GM23338 (cell line): ENCODE measurements around the gene PMM1. TPM values are rescaled to one million over a fixed set of nuclear protein-coding genes. Genes with fewer than 3 reads are reported as not detected.

ENCODE experiments used
- ATAC-seq: fragments of 200-7000 bp; cut with Tn5 transposase; 3 replicates; pipeline ENCODE4 v1.9.1; 2020
- DNase-seq: peaks from one replicate; pipeline ENCODE4 v3.0.0-alpha.2; 2015; ENCODE audit warnings: low spot score
- H2AFZ ChIP-seq: fragments of 200-600 bp; sonication (generic); 2 replicates; pipeline ENCODE4 v1.8.0; 2016; ENCODE audit warnings: antibody characterized with exemption, mild to moderate bottlenecking, moderate library complexity
- H3F3A ChIP-seq: fragments of 200-600 bp; sonication (generic); replicated peaks from 2 replicates; pipeline ENCODE4 v1.8.0; 2017; ENCODE audit warnings: antibody characterized with exemption, mixed run types, low read depth
- H3K27ac ChIP-seq: fragments of 200-600 bp; sonication (generic); 2 replicates; pipeline ENCODE4 v1.6.1; 2016; ENCODE audit warnings: low read depth
- H3K27me3 ChIP-seq: fragments of 200-600 bp; sonication (generic); 2 replicates; pipeline ENCODE4 v1.8.0; 2016; ENCODE audit warnings: mild to moderate bottlenecking, mixed run types, moderate library complexity; ENCODE audit not compliant: insufficient read depth
- H3K36me3 ChIP-seq: fragments of 200-600 bp; sonication (generic); 2 replicates; pipeline ENCODE4 v1.8.0; 2016; ENCODE audit warnings: mild to moderate bottlenecking; ENCODE audit not compliant: insufficient read depth
- H3K4me1 ChIP-seq: fragments of 200-600 bp; sonication (generic); 2 replicates; pipeline ENCODE4 v1.8.0; 2016; ENCODE audit warnings: mild to moderate bottlenecking, moderate library complexity; ENCODE audit not compliant: insufficient read depth
- H3K4me2 ChIP-seq: fragments of 200-600 bp; sonication (generic); 2 replicates; pipeline ENCODE4 v1.7.1; 2017; ENCODE audit warnings: mixed run types
- H3K4me3 ChIP-seq: fragments of 200-600 bp; sonication (generic); 2 replicates; pipeline ENCODE4 v1.6.1; 2016; ENCODE audit warnings: mixed run types
- H3K79me2 ChIP-seq: fragments of 200-600 bp; sonication (generic); replicated peaks from 2 replicates; pipeline ENCODE4 v1.8.0; 2017; ENCODE audit warnings: mild to moderate bottlenecking; ENCODE audit not compliant: insufficient read depth
- H3K9me2 ChIP-seq: fragments of 200-600 bp; sonication (generic); 2 replicates; pipeline ENCODE4 v1.8.0; 2017; ENCODE audit not compliant: insufficient read depth
- H4K20me1 ChIP-seq: fragments of 200-600 bp; sonication (generic); replicated peaks from 2 replicates; pipeline ENCODE4 v1.8.0; 2017; ENCODE audit warnings: mild to moderate bottlenecking; ENCODE audit not compliant: insufficient read depth
- H3K27ac Mint-ChIP-seq: 2 replicates; pipeline ENCODE4 v1.8.0; 2020; ENCODE audit warnings: inconsistent platforms, mild to moderate bottlenecking, moderate library complexity, mixed read lengths
- H3K27me3 Mint-ChIP-seq: 3 replicates; pipeline ENCODE4 v1.8.0; 2022; ENCODE audit warnings: low read depth, mild to moderate bottlenecking, moderate library complexity, mixed read lengths, inconsistent platforms; ENCODE audit not compliant: insufficient read depth, poor library complexity
- H3K36me3 Mint-ChIP-seq: 3 replicates; pipeline ENCODE4 v1.8.0; 2021; ENCODE audit warnings: low read depth, mild to moderate bottlenecking, inconsistent platforms, moderate library complexity, mixed read lengths
- H3K4me1 Mint-ChIP-seq: 3 replicates; pipeline ENCODE4 v1.8.0; 2020; ENCODE audit warnings: mild to moderate bottlenecking, inconsistent platforms, mixed read lengths
- H3K4me3 Mint-ChIP-seq: 3 replicates; pipeline ENCODE4 v1.8.0; 2021; ENCODE audit warnings: moderate library complexity, mild to moderate bottlenecking, inconsistent platforms, mixed read lengths
- H3K9me3 Mint-ChIP-seq: 3 replicates; pipeline ENCODE4 v1.8.0; 2020; ENCODE audit warnings: moderate library complexity, mild to moderate bottlenecking, inconsistent platforms, mixed read lengths
- CREB1 ChIP-seq: fragments of 250-450 bp; sonication (Bioruptor Pico); IDR thresholded peaks from 2 replicates; pipeline ENCODE4 v1.5.0; 2020; ENCODE audit warnings: low read depth, mild to moderate bottlenecking, moderate library complexity
- CTCF ChIP-seq, 2 experiments: fragments of 200-600 bp in 1 of 2; sonication (generic) in 1 of 2; conservative IDR thresholded peaks; 2 replicates each; pipeline versions ENCODE4 v1.5.1 to v1.6.1; 2016 to 2017; ENCODE audit warnings: antibody characterized with exemption in 2 of 2, low read depth in 2 of 2, mild to moderate bottlenecking in 2 of 2, moderate library complexity in 1 of 2
- EZH2 ChIP-seq: fragments of 200-600 bp; sonication (generic); IDR thresholded peaks from one replicate; pipeline ENCODE4 v1.8.0; 2017; ENCODE audit warnings: antibody characterized with exemption, mild to moderate bottlenecking, low read depth; ENCODE audit not compliant: unreplicated experiment
- EZH2phosphoT487 ChIP-seq: fragments of 200-600 bp; sonication (generic); IDR thresholded peaks from one replicate; pipeline ENCODE4 v1.8.1; 2018; ENCODE audit warnings: antibody characterized with exemption; ENCODE audit not compliant: unreplicated experiment
- JUNB ChIP-seq: IDR thresholded peaks from one replicate; pipeline ENCODE4 v1.6.1; 2016; ENCODE audit warnings: antibody characterized with exemption; ENCODE audit not compliant: unreplicated experiment
- POLR2AphosphoS5 ChIP-seq: IDR thresholded peaks from 2 replicates; pipeline ENCODE4 v1.6.1; 2016; ENCODE audit warnings: antibody characterized with exemption, low read depth
- REST ChIP-seq: IDR thresholded peaks from one replicate; pipeline ENCODE4 v1.6.1; 2018; ENCODE audit warnings: antibody characterized with exemption; ENCODE audit not compliant: unreplicated experiment
- STAT1 ChIP-seq: IDR thresholded peaks from one replicate; pipeline ENCODE4 v1.6.1; 2016; ENCODE audit warnings: antibody characterized with exemption; ENCODE audit not compliant: unreplicated experiment
- ZNF114 ChIP-seq: fragments of 250-450 bp; sonication (Bioruptor Pico); IDR thresholded peaks from 2 replicates; pipeline ENCODE4 v1.5.0; 2020; ENCODE audit warnings: mild to moderate bottlenecking, moderate library complexity
- ZNF462 ChIP-seq: fragments of 250-450 bp; sonication (Bioruptor Pico); IDR thresholded peaks from 2 replicates; pipeline ENCODE4 v1.5.0; 2020; ENCODE audit warnings: mild to moderate bottlenecking, moderate library complexity
- polyA plus RNA-seq: library from polyadenylated mRNA; unstranded; fragments of >200 nt; fragmentation: Nextera tagmentation; extraction: Ambion mirVana; gene quantifications from 2 replicates; pipeline ENCODE4 v1.2.1, GENCODE V29; 2016
- total RNA-seq: library from RNA; depleted of rRNA; stranded (reverse); fragments of >200 nt; shearing (Covaris generic); gene quantifications from 2 replicates; pipeline ENCODE4 v1.2.3, GENCODE V29; 2014

Gene PMM1
- total and polyA plus RNA-seq, 2 experiments from 2014 or later = 8.7 to 9.9 TPM

GRCh38 chr22:41598891-41599635 is 9.4 kb upstream of the PMM1 start:
- DNase-seq (no peak), ATAC-seq (no peak)
- no peaks in the 10 kb centered on the region for H3K9me3 Mint-ChIP-seq
- Histone ChIP-seq H3K4me3 (no peak overlapping the region), H3K36me3 (peaks cover 6% of the 10 kb centered on the region; the same call in 1 of the 2 replicates), H3K79me2 (no peaks in the 10 kb centered on the region), H4K20me1 (peaks cover 10% of the 10 kb centered on the region), H3F3A (peaks cover 6% of the 10 kb centered on the region; the same call in 1 of the 2 replicates), H3K4me2 (no peak overlapping the region), H2AFZ (no peak overlapping the region), H3K9me2 (no peaks in the 10 kb centered on the region), H3K4me1 (no peaks in the 10 kb centered on the region), H3K27me3 (no peaks in the 10 kb centered on the region), H3K27ac (no peak overlapping the region)
- no peak overlapping the region for H3K4me3 Mint-ChIP-seq
- H3K27me3 Mint-ChIP-seq = peaks cover 24% of the 10 kb centered on the region
- no peak overlapping the region for H3K27ac Mint-ChIP-seq
- TF ChIP-seq EZH2 = no peak
- no peak for TF ChIP-seq ZNF114 (CRISPR knock-in tag)
- TF ChIP-seq STAT1 = no peak
- no peak for TF ChIP-seq POLR2AphosphoS5
- TF ChIP-seq CREB1 (CRISPR knock-in tag) = no peak
- TF ChIP-seq REST = no peak
- no peak for TF ChIP-seq EZH2phosphoT487
- TF ChIP-seq JUNB = no peak
- TF ChIP-seq CTCF (conservative IDR thresholded peaks at IDR 0.05; ENCODE audit: low read depth in 2 of 2) = no peak
- TF ChIP-seq ZNF462 (CRISPR knock-in tag) = no peak
- peaks cover 30% of the 10 kb centered on the region for H3K36me3 Mint-ChIP-seq
- peaks cover 4% of the 10 kb centered on the region; the same call in 2 of the 3 replicates for H3K4me1 Mint-ChIP-seq
